Activated T-helper 17 cell treated with anti-CD3 and anti-CD28 coated beads, Interleukin-2, amount 50 U/mL, for 72 hours (primary cell): ENCODE data around the gene CCDC126. TPM values are rescaled to one million over a fixed set of nuclear protein-coding genes. Genes with fewer than 3 reads are reported as not detected.

Experiments
- ATAC-seq: fragments of 150-1000 bp; cut with Tn5 transposase; replicated peaks from 2 replicates; pipeline ENCODE4 v1.10.0; 2021; ENCODE audit warnings: mild to moderate bottlenecking, moderate library complexity
- H3K27ac Mint-ChIP-seq: one replicate; pipeline ENCODE4 v1.8.0; 2022; ENCODE audit warnings: mixed read lengths
- H3K27me3 Mint-ChIP-seq: one replicate; pipeline ENCODE4 v1.8.0; 2022; ENCODE audit warnings: mixed read lengths
- H3K36me3 Mint-ChIP-seq: one replicate; pipeline ENCODE4 v1.8.0; 2022; ENCODE audit warnings: low read depth, mild to moderate bottlenecking, mixed read lengths
- H3K4me1 Mint-ChIP-seq: one replicate; pipeline ENCODE4 v1.8.0; 2022; ENCODE audit warnings: mixed read lengths
- H3K4me3 Mint-ChIP-seq: one replicate; pipeline ENCODE4 v1.8.0; 2022; ENCODE audit warnings: mild to moderate bottlenecking, mixed read lengths
- H3K9me3 Mint-ChIP-seq: one replicate; pipeline ENCODE4 v1.8.0; 2022; ENCODE audit warnings: mixed read lengths
- total RNA-seq, 2 donors: library from RNA; stranded (reverse); gene quantifications; one replicate each; pipeline ENCODE4 v1.2.3, GENCODE V29; 2022

The CCDC126 gene
- total RNA-seq, 2 donors from 2014 or later = 7.8 to 8.1 TPM

- Mint-ChIP-seq H3K27me3 (no peaks in the 10 kb centered on the region), H3K4me3 (no peak overlapping the region), H3K4me1 (no peaks in the 10 kb centered on the region), H3K9me3 (no peaks in the 10 kb centered on the region), H3K27ac (no peak overlapping the region), H3K36me3 (peaks cover 12% of the 10 kb centered on the region)
- no peak for ATAC-seq
Measured at GRCh38 chr7:23607130-23607529, 9.9 kb downstream of the CCDC126 start.

GRCh38 chr7:23607866-23608265, 10.7 kb downstream of the CCDC126 start:
- Mint-ChIP-seq H3K27ac (no peak overlapping the region), H3K36me3 (peaks cover 17% of the 10 kb centered on the region), H3K9me3 (no peaks in the 10 kb centered on the region), H3K4me1 (no peaks in the 10 kb centered on the region), H3K4me3 (no peak overlapping the region), H3K27me3 (no peaks in the 10 kb centered on the region)
- ATAC-seq = no peak

GRCh38 chr7:23615331-23615730, 18.1 kb downstream of the CCDC126 start:
- Mint-ChIP-seq H3K9me3 (peaks cover 17% of the 10 kb centered on the region), H3K4me1 (no peaks in the 10 kb centered on the region), H3K27me3 (no peaks in the 10 kb centered on the region), H3K4me3 (no peak overlapping the region), H3K27ac (no peak overlapping the region), H3K36me3 (peaks cover 70% of the 10 kb centered on the region)
- ATAC-seq = no peak

GRCh38 chr7:23616593-23616992, 19.4 kb downstream of the CCDC126 start:
- Mint-ChIP-seq H3K4me3 (no peak overlapping the region), H3K4me1 (no peaks in the 10 kb centered on the region), H3K9me3 (peaks cover 17% of the 10 kb centered on the region), H3K27ac (no peak overlapping the region), H3K27me3 (no peaks in the 10 kb centered on the region), H3K36me3 (peaks cover 64% of the 10 kb centered on the region)
- no peak for ATAC-seq

GRCh38 chr7:23617482-23617881, 20.3 kb downstream of the CCDC126 start:
- ATAC-seq = no peak
- no peak overlapping the region for H3K27ac Mint-ChIP-seq
- no peaks in the 10 kb centered on the region for H3K27me3 Mint-ChIP-seq
- no peaks in the 10 kb centered on the region for H3K4me1 Mint-ChIP-seq
- H3K9me3 Mint-ChIP-seq = peaks cover 17% of the 10 kb centered on the region
- H3K36me3 Mint-ChIP-seq = peaks cover 56% of the 10 kb centered on the region
- H3K4me3 Mint-ChIP-seq = no peak overlapping the region

GRCh38 chr7:23618241-23618640, 21.1 kb downstream of the CCDC126 start:
- Mint-ChIP-seq H3K36me3 (peaks cover 49% of the 10 kb centered on the region), H3K4me3 (no peak overlapping the region), H3K27ac (no peak overlapping the region), H3K4me1 (no peaks in the 10 kb centered on the region), H3K9me3 (peaks cover 17% of the 10 kb centered on the region), H3K27me3 (no peaks in the 10 kb centered on the region)
- no peak for ATAC-seq

GRCh38 chr7:23619141-23619540, 22.0 kb downstream of the CCDC126 start:
- Mint-ChIP-seq H3K4me3 (no peak overlapping the region), H3K36me3 (peaks cover 42% of the 10 kb centered on the region), H3K27ac (no peak overlapping the region), H3K27me3 (no peaks in the 10 kb centered on the region), H3K9me3 (peaks cover 17% of the 10 kb centered on the region), H3K4me1 (no peaks in the 10 kb centered on the region)
- no peak for ATAC-seq

- ATAC-seq = no peak
- Mint-ChIP-seq H3K36me3 (peaks cover 16% of the 10 kb centered on the region), H3K4me3 (no peak overlapping the region)
Measured at GRCh38 chr7:23622506-23622925, 25.3 kb downstream of the CCDC126 start.

GRCh38 chr7:23628370-23628769, 31.2 kb downstream of the CCDC126 start:
- ATAC-seq = no peak
- no peak overlapping the region for H3K27ac Mint-ChIP-seq
- H3K4me3 Mint-ChIP-seq = no peak overlapping the region
- H3K9me3 Mint-ChIP-seq = no peaks in the 10 kb centered on the region
- H3K27me3 Mint-ChIP-seq = no peaks in the 10 kb centered on the region
- H3K4me1 Mint-ChIP-seq = peaks cover 3% of the 10 kb centered on the region
- H3K36me3 Mint-ChIP-seq = peaks cover 5% of the 10 kb centered on the region

More at GRCh38 chr7:23622506-23622925, 25.3 kb downstream of the CCDC126 start:
- no peak overlapping the region for H3K27ac Mint-ChIP-seq
- H3K27me3 Mint-ChIP-seq = no peaks in the 10 kb centered on the region
- H3K9me3 Mint-ChIP-seq = peaks cover 5% of the 10 kb centered on the region
- peaks cover 3% of the 10 kb centered on the region for H3K4me1 Mint-ChIP-seq

GRCh38 chr7:23633417-23633816, 36.2 kb downstream of the CCDC126 start:
- no peak overlapping the region for H3K27ac Mint-ChIP-seq
- no peaks in the 10 kb centered on the region for H3K4me1 Mint-ChIP-seq
- ATAC-seq = no peak
- no peaks in the 10 kb centered on the region for H3K9me3 Mint-ChIP-seq
- peaks cover 5% of the 10 kb centered on the region for H3K36me3 Mint-ChIP-seq
- H3K27me3 Mint-ChIP-seq = no peaks in the 10 kb centered on the region
- no peak overlapping the region for H3K4me3 Mint-ChIP-seq

GRCh38 chr7:23645822-23646221, 48.6 kb downstream of the CCDC126 start:
- ATAC-seq = no peak
- Mint-ChIP-seq H3K4me3 (no peak overlapping the region), H3K4me1 (no peaks in the 10 kb centered on the region), H3K9me3 (no peaks in the 10 kb centered on the region), H3K36me3 (no peaks in the 10 kb centered on the region), H3K27me3 (no peaks in the 10 kb centered on the region), H3K27ac (no peak overlapping the region)

- H3K4me1 Mint-ChIP-seq = no peaks in the 10 kb centered on the region
- no peak for ATAC-seq
- H3K9me3 Mint-ChIP-seq = peaks cover 13% of the 10 kb centered on the region
- H3K27ac Mint-ChIP-seq = no peak overlapping the region
- H3K4me3 Mint-ChIP-seq = no peak overlapping the region
- no peaks in the 10 kb centered on the region for H3K27me3 Mint-ChIP-seq
- H3K36me3 Mint-ChIP-seq = no peaks in the 10 kb centered on the region
Measured at GRCh38 chr7:23653942-23654341, 56.8 kb downstream of the CCDC126 start.

- Mint-ChIP-seq H3K27ac (no peak overlapping the region), H3K4me1 (no peaks in the 10 kb centered on the region), H3K9me3 (peaks cover 15% of the 10 kb centered on the region), H3K36me3 (no peaks in the 10 kb centered on the region), H3K4me3 (no peak overlapping the region), H3K27me3 (no peaks in the 10 kb centered on the region)
- ATAC-seq = no peak
Measured at GRCh38 chr7:23654508-23654907, 57.3 kb downstream of the CCDC126 start.

- Mint-ChIP-seq H3K27ac (no peak overlapping the region), H3K36me3 (no peaks in the 10 kb centered on the region), H3K4me1 (no peaks in the 10 kb centered on the region), H3K27me3 (no peaks in the 10 kb centered on the region), H3K9me3 (peaks cover 15% of the 10 kb centered on the region), H3K4me3 (no peak overlapping the region)
- ATAC-seq = no peak
Measured at GRCh38 chr7:23655433-23655832, 58.3 kb downstream of the CCDC126 start.

- Mint-ChIP-seq H3K36me3 (no peaks in the 10 kb centered on the region), H3K27me3 (no peaks in the 10 kb centered on the region), H3K4me1 (no peaks in the 10 kb centered on the region), H3K9me3 (peaks cover 15% of the 10 kb centered on the region), H3K27ac (no peak overlapping the region), H3K4me3 (no peak overlapping the region)
- peak; percentile 37 for ATAC-seq
Measured at GRCh38 chr7:23658831-23659427, 61.7 kb downstream of the CCDC126 start.

GRCh38 chr7:23661385-23661784, 64.2 kb downstream of the CCDC126 start:
- ATAC-seq = no peak
- Mint-ChIP-seq H3K4me3 (no peak overlapping the region), H3K4me1 (no peaks in the 10 kb centered on the region), H3K27me3 (no peaks in the 10 kb centered on the region), H3K36me3 (no peaks in the 10 kb centered on the region), H3K27ac (no peak overlapping the region), H3K9me3 (peaks cover 6% of the 10 kb centered on the region)
